Endothelial cell of coronary artery (primary cell): Measurements from ENCODE around the gene TMIGD3. TPM values are rescaled to one million over a fixed set of nuclear protein-coding genes. Genes with fewer than 3 reads are reported as not detected.

Experiments used
- total RNA-seq: library from RNA; depleted of rRNA; stranded (reverse); fragments of >200 nt; gene quantifications from 2 replicates; pipeline ENCODE4 v1.2.3, GENCODE V29; 2014

The TMIGD3 gene
- 0.09 and 0.27 TPM in 2 replicates for total RNA-seq

GRCh38 chr1:111503585-111504060 lies at the start of gene TMIGD3, which contains the start of gene ADORA3:
TSS of gene TMIGD3 (minus strand) at chr1:111503633. CDS start at chr1:111503354, 279 bp downstream.
TSS of gene ADORA3 (minus strand) at chr1:111503633. CDS start at chr1:111503354, 279 bp downstream.

GRCh38 chr1:111448918-111449702 lies 54.3 kb downstream of the TMIGD3 start, which contains the start of the genes ATP5PB and WDR77:
TSS of gene ATP5PB (plus strand) at chr1:111449464. CDS start at chr1:111449542, 78 bp downstream.
TSS of gene WDR77 (minus strand) at chr1:111449256. CDS start at chr1:111449169, 87 bp downstream.

Other genes starting within 250 kb of the TMIGD3 start
- not detected in 2 replicates for gene CHIA, start 212.8 kb downstream of the TMIGD3 start, total RNA-seq
- 0.47 and 0.63 TPM in 2 replicates for gene OVGP1, start 75.9 kb downstream of the TMIGD3 start, total RNA-seq
- gene WDR77, start 54.4 kb downstream of the TMIGD3 start, total RNA-seq = 28.9 and 48.2 TPM in 2 replicates
- 297 and 316 TPM in 2 replicates for gene ATP5PB, start 54.2 kb downstream of the TMIGD3 start, total RNA-seq
- 0.09 and 0.19 TPM in 2 replicates for gene C1orf162, start 29.6 kb downstream of the TMIGD3 start, total RNA-seq
- not detected in 2 replicates for gene ADORA3, start within 50 bp of the TMIGD3 start, total RNA-seq
- gene RAP1A, start 116.2 kb upstream of the TMIGD3 start, total RNA-seq = 15.8 and 23.1 TPM in 2 replicates
- gene INKA2, start 235.8 kb upstream of the TMIGD3 start, total RNA-seq = 6.3 and 9.3 TPM in 2 replicates